Kidney epithelial cell (primary cell): Measurements from ENCODE around the gene PDE4B. TPM values are rescaled to one million over a fixed set of nuclear protein-coding genes. Genes with fewer than 3 reads are reported as not detected.

Experiments
- DNase-seq: peaks from one replicate; pipeline ENCODE4 v3.0.0-alpha.2; 2010; ENCODE audit warnings: low read depth
- H3K27me3 ChIP-seq: 2 replicates; pipeline ENCODE4 v1.6.0; 2011; ENCODE audit warnings: low read length; ENCODE audit not compliant: control insufficient read depth, insufficient read depth
- H3K36me3 ChIP-seq: 2 replicates; pipeline ENCODE4 v1.5.1; 2011; ENCODE audit warnings: low read length; ENCODE audit not compliant: control insufficient read depth, insufficient read depth
- H3K4me3 ChIP-seq: 2 replicates; pipeline ENCODE4 v1.5.1; 2011; ENCODE audit warnings: low read depth, mild to moderate bottlenecking, control low read depth, low read length
- CTCF ChIP-seq: IDR thresholded peaks from 2 replicates; pipeline ENCODE4 v1.5.1; 2011; ENCODE audit warnings: mild to moderate bottlenecking, moderate library complexity, low read length, control low read depth, inconsistent platforms; ENCODE audit not compliant: insufficient read depth, poor library complexity, severe bottlenecking
- total RNA-seq: library from RNA; depleted of rRNA; stranded (reverse); fragments of >200 nt; gene quantifications from 2 replicates; pipeline ENCODE4 v1.2.3, GENCODE V29; 2015

The PDE4B gene
- total RNA-seq, 1 donor from 2014 or later: 0.33 TPM

- DNase-seq: no peak
- no peak for TF ChIP-seq CTCF
- no peak overlapping the region for H3K4me3 ChIP-seq
Measured at GRCh38 chr1:66292305-66292704, 499.6 kb downstream of the PDE4B start.

GRCh38 chr1:66292944-66293343 is 500.2 kb downstream of the PDE4B start:
- Histone ChIP-seq H3K27me3 (no peaks in the 10 kb centered on the region), H3K4me3 (no peak overlapping the region), H3K36me3 (no peaks in the 10 kb centered on the region)
- DNase-seq: no peak
- TF ChIP-seq CTCF: no peak

More at GRCh38 chr1:66292305-66292704, 499.6 kb downstream of the PDE4B start:
- no peaks in the 10 kb centered on the region for H3K27me3 ChIP-seq
- H3K36me3 ChIP-seq: no peaks in the 10 kb centered on the region

- no peak overlapping the region for H3K4me3 ChIP-seq
- no peak for DNase-seq
- TF ChIP-seq CTCF: no peak
- no peaks in the 10 kb centered on the region for H3K27me3 ChIP-seq
- H3K36me3 ChIP-seq: no peaks in the 10 kb centered on the region
Measured at GRCh38 chr1:66294707-66295370, 502.1 kb downstream of the PDE4B start.

DNA sequence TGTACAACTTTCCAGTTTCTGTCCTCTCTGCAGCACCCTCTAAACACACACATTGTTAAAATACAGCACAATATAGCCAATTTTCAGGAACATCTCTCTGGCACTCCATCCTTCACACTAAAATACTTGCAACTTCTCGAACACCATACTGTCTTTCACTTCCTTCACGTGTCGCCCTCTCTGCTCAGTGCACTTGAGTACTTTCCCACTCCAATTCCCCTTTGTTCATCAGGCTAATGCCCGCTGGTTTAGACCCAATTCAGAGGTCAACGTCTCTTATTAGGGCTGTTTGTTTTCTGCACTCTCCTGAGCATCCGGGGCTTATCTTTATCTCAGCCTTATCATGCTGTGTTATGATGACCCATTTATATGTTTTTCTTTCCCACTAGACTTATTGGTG is 503.1 kb downstream of the PDE4B start:
- Histone ChIP-seq H3K4me3 (no peak overlapping the region), H3K27me3 (no peaks in the 10 kb centered on the region), H3K36me3 (no peaks in the 10 kb centered on the region)
- no peak for TF ChIP-seq CTCF
- no peak for DNase-seq

DNA sequence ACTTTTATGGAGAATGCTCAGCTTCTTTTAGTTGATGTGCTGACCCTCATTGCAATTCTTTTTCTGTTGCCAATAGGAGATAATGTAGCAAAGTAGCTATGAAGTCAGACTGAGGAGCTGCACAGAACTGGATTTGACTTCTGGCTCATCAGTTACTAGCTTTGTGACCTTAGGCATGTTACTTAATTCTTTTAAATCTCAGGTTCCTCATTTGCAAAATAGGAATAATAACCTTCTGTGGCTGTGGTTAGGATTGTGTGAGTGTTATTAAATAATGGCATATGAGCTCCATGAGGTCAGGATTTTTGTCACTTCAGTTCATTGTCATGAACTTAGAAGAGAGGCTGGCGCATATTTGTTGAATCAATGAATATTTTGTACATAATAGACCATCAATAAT is 503.7 kb downstream of the PDE4B start:
- H3K4me3 ChIP-seq: no peak overlapping the region
- no peak for TF ChIP-seq CTCF
- no peaks in the 10 kb centered on the region for H3K27me3 ChIP-seq
- H3K36me3 ChIP-seq: no peaks in the 10 kb centered on the region
- no peak for DNase-seq

DNA sequence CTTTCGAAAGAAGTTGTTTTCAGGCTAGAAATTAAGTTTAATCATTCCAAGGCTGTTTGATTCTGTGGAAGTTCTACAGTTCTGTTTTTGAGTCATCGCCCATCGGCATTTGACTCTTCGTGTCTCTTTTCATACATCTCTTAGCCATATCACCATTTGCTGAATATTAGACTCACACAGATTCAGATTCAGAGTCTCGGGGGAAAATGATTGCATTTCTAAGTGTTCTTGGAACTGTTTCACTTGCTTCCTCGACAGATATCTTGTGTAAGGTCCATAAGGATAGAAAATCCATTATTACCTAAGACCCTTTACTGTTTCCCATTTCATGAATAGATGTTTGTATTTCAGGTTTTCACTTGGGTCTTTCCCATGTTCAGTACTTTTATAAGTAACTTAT is 504.3 kb downstream of the PDE4B start:
- Histone ChIP-seq H3K4me3 (no peak overlapping the region), H3K27me3 (no peaks in the 10 kb centered on the region), H3K36me3 (no peaks in the 10 kb centered on the region)
- no peak for TF ChIP-seq CTCF
- no peak for DNase-seq
